ENCODE data around the gene XCR1. TPM values are rescaled to one million over a fixed set of nuclear protein-coding genes. Genes with fewer than 3 reads are reported as not detected.

XCR1 gene
- total RNA-seq, 2 donors from 2014 or later = not detected

- 70% methylated on average over 2 of the region's 2 CpGs; no CpG with 5 or more reads in 1 of the 2 experiments for WGBS, 2 experiments (ENCODE audit: insufficient coverage in 1 of 2, insufficient read length in 1 of 2)
- no peak overlapping the region for H3K27ac Mint-ChIP-seq
- no peaks in the 10 kb centered on the region for H3K36me3 Mint-ChIP-seq (ENCODE audit: low read depth)
- no peak overlapping the region for H3K9ac ChIP-seq (ENCODE audit: extremely low read depth, low read length, poor library complexity, severe bottlenecking)
- H3K9me3 Mint-ChIP-seq = no peaks in the 10 kb centered on the region
- H3K4me1 ChIP-seq (ENCODE audit: control insufficient read depth, insufficient read depth, low read length) = no peaks in the 10 kb centered on the region
- H3K4me3 Mint-ChIP-seq = no peak overlapping the region
- H3K9me3 ChIP-seq (ENCODE audit: control insufficient read depth, low read length) = no peaks in the 10 kb centered on the region
- H3K4me1 Mint-ChIP-seq = no peaks in the 10 kb centered on the region
- no peak for DNase-seq
- no peak overlapping the region for H3K4me3 ChIP-seq (ENCODE audit: low read length)
- TF ChIP-seq CTCF (conservative IDR thresholded peaks at IDR 0.05) = no peak
- peaks cover 4% of the 10 kb centered on the region for H3K27me3 Mint-ChIP-seq (ENCODE audit: insufficient read depth)
- no peak overlapping the region for H3K27ac ChIP-seq (ENCODE audit: low read depth, low read length)
- no peaks in the 10 kb centered on the region for H3K36me3 ChIP-seq (ENCODE audit: control insufficient read depth, insufficient read depth, low read length)
- H3K27me3 ChIP-seq (ENCODE audit: control insufficient read depth, insufficient read depth, low read length, poor library complexity, severe bottlenecking) = no peaks in the 10 kb centered on the region
Observed at GRCh38 chr3:46062679-46063078, 35.4 kb upstream of the XCR1 start.

GRCh38 chr3:46061887-46062286, 34.6 kb upstream of the XCR1 start:
- no peak for DNase-seq
- H3K36me3 ChIP-seq (ENCODE audit: control insufficient read depth, insufficient read depth, low read length) = no peaks in the 10 kb centered on the region
- 83 to 91% methylated on average over 1 to 3 of the region's 3 CpGs for WGBS, 2 experiments (ENCODE audit: insufficient coverage in 1 of 2, insufficient read length in 1 of 2)
- H3K4me1 ChIP-seq (ENCODE audit: control insufficient read depth, insufficient read depth, low read length) = no peaks in the 10 kb centered on the region
- H3K4me3 ChIP-seq (ENCODE audit: low read length) = no peak overlapping the region
- H3K4me3 Mint-ChIP-seq = no peak overlapping the region
- peaks cover 4% of the 10 kb centered on the region for H3K27me3 Mint-ChIP-seq (ENCODE audit: insufficient read depth)
- no peaks in the 10 kb centered on the region for H3K9me3 ChIP-seq (ENCODE audit: control insufficient read depth, low read length)
- no peaks in the 10 kb centered on the region for H3K4me1 Mint-ChIP-seq
- H3K9ac ChIP-seq (ENCODE audit: extremely low read depth, low read length, poor library complexity, severe bottlenecking) = no peak overlapping the region
- H3K27me3 ChIP-seq (ENCODE audit: control insufficient read depth, insufficient read depth, low read length, poor library complexity, severe bottlenecking) = no peaks in the 10 kb centered on the region
- no peaks in the 10 kb centered on the region for H3K36me3 Mint-ChIP-seq (ENCODE audit: low read depth)
- no peak overlapping the region for H3K27ac Mint-ChIP-seq
- no peak overlapping the region for H3K27ac ChIP-seq (ENCODE audit: low read depth, low read length)
- TF ChIP-seq CTCF (conservative IDR thresholded peaks at IDR 0.05) = no peak
- no peaks in the 10 kb centered on the region for H3K9me3 Mint-ChIP-seq

GRCh38 chr3:46061108-46061720, 33.9 kb upstream of the XCR1 start:
- no peak for TF ChIP-seq CTCF (conservative IDR thresholded peaks at IDR 0.05)
- WGBS, 2 experiments (ENCODE audit: insufficient coverage in 1 of 2, insufficient read length in 1 of 2) = 92 to 93% methylated on average over 2 to 3 of the region's 3 CpGs

More at GRCh38 chr3:46061108-46061720, 33.9 kb upstream of the XCR1 start:
- no peaks in the 10 kb centered on the region for H3K9me3 Mint-ChIP-seq
- H3K27me3 ChIP-seq (ENCODE audit: control insufficient read depth, insufficient read depth, low read length, poor library complexity, severe bottlenecking) = no peaks in the 10 kb centered on the region
- H3K27ac ChIP-seq (ENCODE audit: low read depth, low read length) = no peak overlapping the region
- no peak overlapping the region for H3K4me3 ChIP-seq (ENCODE audit: low read length)
- H3K4me3 Mint-ChIP-seq = no peak overlapping the region
- DNase-seq = no peak
- H3K27ac Mint-ChIP-seq = no peak overlapping the region
- H3K4me1 Mint-ChIP-seq = no peaks in the 10 kb centered on the region
- H3K9me3 ChIP-seq (ENCODE audit: control insufficient read depth, low read length) = no peaks in the 10 kb centered on the region
- H3K36me3 Mint-ChIP-seq (ENCODE audit: low read depth) = no peaks in the 10 kb centered on the region
- H3K36me3 ChIP-seq (ENCODE audit: control insufficient read depth, insufficient read depth, low read length) = no peaks in the 10 kb centered on the region
- H3K27me3 Mint-ChIP-seq (ENCODE audit: insufficient read depth) = peaks cover 4% of the 10 kb centered on the region
- H3K9ac ChIP-seq (ENCODE audit: extremely low read depth, low read length, poor library complexity, severe bottlenecking) = no peak overlapping the region
- no peaks in the 10 kb centered on the region for H3K4me1 ChIP-seq (ENCODE audit: control insufficient read depth, insufficient read depth, low read length)
